ENCODE results near the gene TGFB1I1. TPM values are rescaled to one million over a fixed set of nuclear protein-coding genes. Genes with fewer than 3 reads are reported as not detected.
A peak's percentile ranks its signal among the peaks of the same experiment; 100 is the strongest.

TGFB1I1 gene
- total and polyA plus RNA-seq, 2 of the 13 experiments (the other 11 are each of a cell fraction or from before 2014, with no cell fraction given), result 0.80 to 2.9 TPM

DNA sequence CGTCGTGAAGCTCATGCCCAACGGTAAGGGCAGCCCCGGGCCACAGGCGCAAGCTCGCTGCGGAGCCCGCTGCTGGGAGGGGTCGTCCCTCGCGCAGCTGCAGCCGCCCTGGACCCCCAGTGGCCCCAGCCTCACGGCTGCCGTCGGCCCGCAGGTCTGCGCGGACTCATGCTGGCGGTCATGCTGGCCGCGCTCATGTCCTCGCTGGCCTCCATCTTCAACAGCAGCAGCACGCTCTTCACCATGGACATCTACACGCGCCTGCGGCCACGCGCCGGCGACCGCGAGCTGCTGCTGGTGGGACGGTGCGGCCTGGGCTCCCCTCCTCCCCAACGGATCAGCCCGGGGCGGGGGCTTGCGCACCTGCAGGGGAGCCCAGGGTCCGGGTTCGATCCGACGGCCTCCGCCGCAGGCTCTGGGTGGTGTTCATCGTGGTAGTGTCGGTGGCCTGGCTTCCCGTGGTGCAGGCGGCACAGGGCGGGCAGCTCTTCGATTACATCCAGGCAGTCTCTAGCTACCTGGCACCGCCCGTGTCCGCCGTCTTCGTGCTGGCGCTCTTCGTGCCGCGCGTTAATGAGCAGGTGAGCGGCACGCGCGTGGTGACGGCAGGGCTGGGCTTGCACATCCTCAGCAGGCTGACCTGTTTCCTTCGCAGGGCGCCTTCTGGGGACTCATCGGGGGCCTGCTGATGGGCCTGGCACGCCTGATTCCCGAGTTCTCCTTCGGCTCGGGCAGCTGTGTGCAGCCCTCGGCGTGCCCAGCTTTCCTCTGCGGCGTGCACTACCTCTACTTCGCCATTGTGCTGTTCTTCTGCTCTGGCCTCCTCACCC lies 16.7 kb downstream of the TGFB1I1 start:
- Histone ChIP-seq H3K4me2 (ENCODE audit: low read depth, low read length) (no peak overlapping the region), H3K27me3 (ENCODE audit: control insufficient read depth in 1 of 2, insufficient read depth in 2 of 2, low read length in 2 of 2) (no peaks in the 10 kb centered on the region), H3K36me3 (replicated peaks in 1 of 2; ENCODE audit: control insufficient read depth in 1 of 2, insufficient read depth in 2 of 2, low read length in 2 of 2) (peaks cover 16 to 35% of the 10 kb centered on the region in 2 experiments), H3K4me1 (ENCODE audit: insufficient read depth, low read length) (peaks cover 18% of the 10 kb centered on the region), H3K4me3 (replicated peaks in 1 of 3; ENCODE audit: insufficient read depth in 1 of 3, low read depth in 2 of 3, low read length in 3 of 3) (no peak overlapping the region), H2AFZ (ENCODE audit: low read length) (no peak overlapping the region), H4K20me1 (ENCODE audit: insufficient read depth, low read length) (no peaks in the 10 kb centered on the region), H3K9me3 (ENCODE audit: low read length) (no peaks in the 10 kb centered on the region), H3K9ac (ENCODE audit: insufficient read depth, low read depth, low read length) (no peak overlapping the region), H3K79me2 (ENCODE audit: insufficient read depth, low read length) (no peaks in the 10 kb centered on the region), H3K27ac (ENCODE audit: extremely low read length, insufficient read depth, low read length) (no peak overlapping the region)
- ChIA-PET CTCF (ENCODE audit: low intra/inter-chr PET ratio, low total read pairs) (no interaction called here), POLR2A (interaction anchor here (1.1 to 2.9 kb wide), 3 partner anchors 11 to 19 kb away, joined by 5 to 8 read pairs (median 8); partner anchors contain the start of gene RUSF1)
- in situ Hi-C loops (cut with HindIII; ENCODE audit: extremely low pct_ligation_motif_present, low pct_unique_long_range_greater_than_20kb), result no loop called here
- WGBS (ENCODE audit: low lambda C conversion rate), result 98% methylated on average over 68 of the region's 77 CpGs
- ATAC-seq (no peak), FAIRE-seq (no peak), DNase-seq (ENCODE audit: low spot score) (no peak)
- intact Hi-C loops (cut with micrococcal nuclease; ENCODE audit: unreplicated experiment), result no loop called here
- no TSS peak for BruUV-seq (replicated peaks)
- TF ChIP-seq HNRNPL (IDR thresholded peaks at IDR 0.05; ENCODE audit: low read depth, low read length) (0 out of 2 replicates have a peak, but pooled peaks have one; percentile 21), ZNF382 (CRISPR knock-in tag; IDR thresholded peaks at IDR 0.05; ENCODE audit: borderline replicate concordance) (no peak), MBD4 (IDR thresholded peaks at IDR 0.05; ENCODE audit: borderline replicate concordance, low read length) (no peak), ZBTB20 (CRISPR knock-in tag; IDR thresholded peaks at IDR 0.05; ENCODE audit: borderline replicate concordance, low read depth) (no peak), SSRP1 (CRISPR knock-in tag; IDR thresholded peaks at IDR 0.05) (0 out of 2 replicates have a peak, but pooled peaks have one; percentile 3), KLF13 (CRISPR knock-in tag; IDR thresholded peaks at IDR 0.05) (no peak), ZBTB42 (CRISPR knock-in tag; IDR thresholded peaks at IDR 0.05) (no peak), POLR2AphosphoS5 (IDR thresholded peaks at IDR 0.05; ENCODE audit: low read depth, low read length) (peak; percentile 6; the same call in 1 of the 2 replicates), DNMT3B (CRISPR knock-in tag; conservative IDR thresholded peaks at IDR 0.05) (no peak), ZC3H13 (CRISPR knock-in tag; IDR thresholded peaks at IDR 0.05) (peak; percentile 85; the same call in 1 of the 2 replicates), GPN1 (CRISPR knock-in tag; IDR thresholded peaks at IDR 0.05; ENCODE audit: borderline replicate concordance) (0 out of 2 replicates have a peak, but pooled peaks have one; percentile 12)
- TF ChIP-seq, protein P1, sequence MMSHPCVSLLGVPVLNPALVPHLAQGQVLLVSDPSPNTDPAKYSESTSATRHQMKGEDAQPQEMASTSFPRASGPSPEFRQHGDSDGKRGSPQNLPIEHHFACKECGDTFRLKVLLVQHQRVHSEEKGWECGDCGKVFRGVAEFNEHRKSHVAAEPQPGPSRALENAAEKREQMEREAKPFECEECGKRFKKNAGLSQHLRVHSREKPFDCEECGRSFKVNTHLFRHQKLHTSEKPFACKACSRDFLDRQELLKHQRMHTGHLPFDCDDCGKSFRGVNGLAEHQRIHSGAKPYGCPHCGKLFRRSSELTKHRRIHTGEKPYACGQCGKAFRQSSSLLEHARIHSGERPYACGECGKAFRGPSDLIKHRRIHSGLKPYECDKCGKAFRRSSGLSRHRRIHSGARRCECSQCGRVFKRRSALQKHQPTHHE (CRISPR knock-in tag; IDR thresholded peaks at IDR 0.05; ENCODE audit: borderline replicate concordance), result no peak
- TF ChIP-seq, protein P2, sequence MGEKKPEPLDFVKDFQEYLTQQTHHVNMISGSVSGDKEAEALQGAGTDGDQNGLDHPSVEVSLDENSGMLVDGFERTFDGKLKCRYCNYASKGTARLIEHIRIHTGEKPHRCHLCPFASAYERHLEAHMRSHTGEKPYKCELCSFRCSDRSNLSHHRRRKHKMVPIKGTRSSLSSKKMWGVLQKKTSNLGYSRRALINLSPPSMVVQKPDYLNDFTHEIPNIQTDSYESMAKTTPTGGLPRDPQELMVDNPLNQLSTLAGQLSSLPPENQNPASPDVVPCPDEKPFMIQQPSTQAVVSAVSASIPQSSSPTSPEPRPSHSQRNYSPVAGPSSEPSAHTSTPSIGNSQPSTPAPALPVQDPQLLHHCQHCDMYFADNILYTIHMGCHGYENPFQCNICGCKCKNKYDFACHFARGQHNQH (CRISPR knock-in tag; IDR thresholded peaks at IDR 0.05), result no peak
- TF ChIP-seq, protein P3, sequence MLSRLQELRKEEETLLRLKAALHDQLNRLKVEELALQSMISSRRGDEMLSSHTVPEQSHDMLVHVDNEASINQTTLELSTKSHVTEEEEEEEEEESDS (CRISPR knock-in tag; IDR thresholded peaks at IDR 0.05; ENCODE audit: borderline replicate concordance), result no peak
- TF ChIP-seq, protein P4, sequence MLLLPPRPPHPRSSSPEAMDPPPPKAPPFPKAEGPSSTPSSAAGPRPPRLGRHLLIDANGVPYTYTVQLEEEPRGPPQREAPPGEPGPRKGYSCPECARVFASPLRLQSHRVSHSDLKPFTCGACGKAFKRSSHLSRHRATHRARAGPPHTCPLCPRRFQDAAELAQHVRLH (CRISPR knock-in tag; IDR thresholded peaks at IDR 0.05; ENCODE audit: borderline replicate concordance, low read depth), result no peak
- TF ChIP-seq, protein P5, sequence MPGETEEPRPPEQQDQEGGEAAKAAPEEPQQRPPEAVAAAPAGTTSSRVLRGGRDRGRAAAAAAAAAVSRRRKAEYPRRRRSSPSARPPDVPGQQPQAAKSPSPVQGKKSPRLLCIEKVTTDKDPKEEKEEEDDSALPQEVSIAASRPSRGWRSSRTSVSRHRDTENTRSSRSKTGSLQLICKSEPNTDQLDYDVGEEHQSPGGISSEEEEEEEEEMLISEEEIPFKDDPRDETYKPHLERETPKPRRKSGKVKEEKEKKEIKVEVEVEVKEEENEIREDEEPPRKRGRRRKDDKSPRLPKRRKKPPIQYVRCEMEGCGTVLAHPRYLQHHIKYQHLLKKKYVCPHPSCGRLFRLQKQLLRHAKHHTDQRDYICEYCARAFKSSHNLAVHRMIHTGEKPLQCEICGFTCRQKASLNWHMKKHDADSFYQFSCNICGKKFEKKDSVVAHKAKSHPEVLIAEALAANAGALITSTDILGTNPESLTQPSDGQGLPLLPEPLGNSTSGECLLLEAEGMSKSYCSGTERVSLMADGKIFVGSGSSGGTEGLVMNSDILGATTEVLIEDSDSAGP (CRISPR knock-in tag; IDR thresholded peaks at IDR 0.05; ENCODE audit: borderline replicate concordance), result peak; percentile 16; the same call in 1 of the 2 replicates
- TF ChIP-seq, protein P6, sequence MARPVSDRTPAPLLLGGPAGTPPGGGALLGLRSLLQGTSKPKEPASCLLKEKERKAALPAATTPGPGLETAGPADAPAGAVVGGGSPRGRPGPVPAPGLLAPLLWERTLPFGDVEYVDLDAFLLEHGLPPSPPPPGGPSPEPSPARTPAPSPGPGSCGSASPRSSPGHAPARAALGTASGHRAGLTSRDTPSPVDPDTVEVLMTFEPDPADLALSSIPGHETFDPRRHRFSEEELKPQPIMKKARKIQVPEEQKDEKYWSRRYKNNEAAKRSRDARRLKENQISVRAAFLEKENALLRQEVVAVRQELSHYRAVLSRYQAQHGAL (CRISPR knock-in tag; IDR thresholded peaks at IDR 0.05; ENCODE audit: not compliant biosample characterization), result no peak
